K562 (cell line): ENCODE data around the gene SNX9. TPM values are rescaled to one million over a fixed set of nuclear protein-coding genes. Genes with fewer than 3 reads are reported as not detected.

Experiments
- BRF1 ChIP-seq: IDR thresholded peaks from 3 replicates; pipeline ENCODE4 v1.6.1; 2011; ENCODE audit warnings: borderline replicate concordance, mild to moderate bottlenecking; ENCODE audit not compliant: insufficient read length; ENCODE audit errors: extremely low read depth
- NFE2 ChIP-seq: IDR thresholded peaks from 2 replicates; pipeline ENCODE4 v1.6.1; 2014; ENCODE audit warnings: antibody characterized with exemption, low read depth
- NFYB ChIP-seq: IDR thresholded peaks from 2 replicates; pipeline ENCODE4 v1.6.1; 2011; ENCODE audit warnings: mild to moderate bottlenecking, moderate library complexity; ENCODE audit not compliant: insufficient read length; ENCODE audit errors: extremely low read depth
- POLR2A ChIP-seq: fragments of 450-650 bp; conservative IDR thresholded peaks from 2 replicates; pipeline ENCODE4 v1.6.1; 2016
- SMARCA4 ChIP-seq: fragments of 450-650 bp; IDR thresholded peaks from 2 replicates; pipeline ENCODE4 v1.6.1; 2016
- SP1 ChIP-seq: sonication (generic); formaldehyde crosslinking; IDR thresholded peaks from 2 replicates; pipeline ENCODE4 v1.8.1; 2022; ENCODE audit warnings: mild to moderate bottlenecking, missing genetic modification reagents
- SP2 ChIP-seq: IDR thresholded peaks from 2 replicates; pipeline ENCODE4 v1.6.1; 2011; ENCODE audit warnings: mild to moderate bottlenecking, low read depth, low read length, moderate library complexity; ENCODE audit not compliant: poor library complexity, severe bottlenecking; ENCODE audit errors: extremely low read depth
- STAG1 ChIP-seq: sonication (generic); formaldehyde crosslinking; IDR thresholded peaks from 2 replicates; pipeline ENCODE4 v1.5.0; 2020; ENCODE audit warnings: missing genetic modification reagents, borderline replicate concordance
- TEAD1 ChIP-seq, 2 experiments: fragments of 450-650 bp in 1 of 2; sonication (generic) in 1 of 2; formaldehyde crosslinking; IDR thresholded peaks; 2 replicates each; pipeline versions ENCODE4 v1.4.0 to v1.8.0; 2020 to 2022; ENCODE audit warnings: mild to moderate bottlenecking in 2 of 2, missing genetic modification reagents in 1 of 2
- TEAD4 ChIP-seq, 2 experiments: sonication (generic) in 1 of 2; formaldehyde crosslinking in 1 of 2; IDR thresholded peaks; 2 replicates each; pipeline versions ENCODE4 v1.6.1 to v1.8.0; 2012 to 2022; ENCODE audit warnings: borderline replicate concordance in 1 of 2, inconsistent platforms in 1 of 2, low read length in 1 of 2, mild to moderate bottlenecking in 1 of 2, missing genetic modification reagents in 1 of 2
- polyA plus RNA-seq, 8 experiments: library from polyadenylated mRNA; depleted of rRNA in 4 of 8; stranded (reverse) in 5 of 8; unstranded in 3 of 8; fragments of >200 nt; fragmentation: Nextera tagmentation in 2 of 8; fragmentation: Illumina TruSeq in 1 of 8; extraction: Ambion mirVana in 2 of 8; extraction: Trizol in 1 of 8; gene quantifications; 2 replicates each; pipeline versions ENCODE4 v1.2.1 to v1.2.3, GENCODE V29; 2011 to 2014; ENCODE audit warnings: inconsistent platforms in 1 of 8, missing spikeins in 1 of 8
- total RNA-seq, 7 experiments: library from RNA; depleted of rRNA in 6 of 7; stranded (reverse); fragments of >200 nt in 6 of 7; fragmentation: Illumina TruSeq in 2 of 7; extraction: Trizol in 2 of 7; gene quantifications; 2 replicates each; pipeline versions ENCODE4 v1.2.1 to v1.2.3, GENCODE V29; 2011 to 2021; ENCODE audit warnings: low replicate concordance in 1 of 7
- TF ChIP-seq, protein P1 (sequence below): fragments of 450-650 bp; IDR thresholded peaks from 2 replicates; pipeline ENCODE4 v1.6.1; 2016; ENCODE audit warnings: mild to moderate bottlenecking

SNX9 gene
- total and polyA plus RNA-seq, 9 of the 15 experiments (the other 6 are each of a cell fraction or from before 2014, with no cell fraction given): 6.0 to 81.7 (median 57.1) TPM

- no peak for TF ChIP-seq NFE2
- TF ChIP-seq TEAD4 (IDR thresholded peaks at IDR 0.05; ENCODE audit: low read length): peak; percentile 25; the same call in 1 of the 2 replicates
- TF ChIP-seq TEAD4 (CRISPR knock-in tag; IDR thresholded peaks at IDR 0.05; ENCODE audit: borderline replicate concordance): no peak
- TF ChIP-seq SMARCA4: 0 out of 2 replicates have a peak, but pooled peaks have one; percentile 10
- peak in 1 of 2 experiments; percentile 82; a peak in 1 of 4 replicates for TF ChIP-seq TEAD1 (CRISPR knock-in tag; IDR thresholded peaks at IDR 0.05)
- no peak for TF ChIP-seq SP1 (CRISPR knock-in tag)
- TF ChIP-seq POLR2A: no peak
- no peak for TF ChIP-seq BRF1
- TF ChIP-seq SP2: no peak
- TF ChIP-seq, protein P1, sequence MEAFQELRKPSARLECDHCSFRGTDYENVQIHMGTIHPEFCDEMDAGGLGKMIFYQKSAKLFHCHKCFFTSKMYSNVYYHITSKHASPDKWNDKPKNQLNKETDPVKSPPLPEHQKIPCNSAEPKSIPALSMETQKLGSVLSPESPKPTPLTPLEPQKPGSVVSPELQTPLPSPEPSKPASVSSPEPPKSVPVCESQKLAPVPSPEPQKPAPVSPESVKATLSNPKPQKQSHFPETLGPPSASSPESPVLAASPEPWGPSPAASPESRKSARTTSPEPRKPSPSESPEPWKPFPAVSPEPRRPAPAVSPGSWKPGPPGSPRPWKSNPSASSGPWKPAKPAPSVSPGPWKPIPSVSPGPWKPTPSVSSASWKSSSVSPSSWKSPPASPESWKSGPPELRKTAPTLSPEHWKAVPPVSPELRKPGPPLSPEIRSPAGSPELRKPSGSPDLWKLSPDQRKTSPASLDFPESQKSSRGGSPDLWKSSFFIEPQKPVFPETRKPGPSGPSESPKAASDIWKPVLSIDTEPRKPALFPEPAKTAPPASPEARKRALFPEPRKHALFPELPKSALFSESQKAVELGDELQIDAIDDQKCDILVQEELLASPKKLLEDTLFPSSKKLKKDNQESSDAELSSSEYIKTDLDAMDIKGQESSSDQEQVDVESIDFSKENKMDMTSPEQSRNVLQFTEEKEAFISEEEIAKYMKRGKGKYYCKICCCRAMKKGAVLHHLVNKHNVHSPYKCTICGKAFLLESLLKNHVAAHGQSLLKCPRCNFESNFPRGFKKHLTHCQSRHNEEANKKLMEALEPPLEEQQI: 0 out of 2 replicates have a peak, but pooled peaks have one; percentile 38
- no peak for TF ChIP-seq NFYB
- no peak for TF ChIP-seq STAG1
Observed at GRCh38 chr6:157806856-157807215, 16.2 kb upstream of the SNX9 start (continued).
